Suprapubic skin (tissue), 4 donors: ENCODE results near the gene TTC28. TPM values are rescaled to one million over a fixed set of nuclear protein-coding genes. Genes with fewer than 3 reads are reported as not detected.

Source experiments
- DNase-seq, 2 donors: peaks; one replicate each; pipeline ENCODE4 v3.0.0-alpha.2; 2019; ENCODE audit warnings: low spot score in 2 of 2
- H3K27ac ChIP-seq: fragments of 200-600 bp; sonication (generic); one replicate; pipeline ENCODE4 v1.5.1; 2019
- H3K27me3 ChIP-seq: fragments of 200-600 bp; sonication (generic); one replicate; pipeline ENCODE4 v1.5.1; 2019
- H3K36me3 ChIP-seq: fragments of 200-600 bp; sonication (generic); one replicate; pipeline ENCODE4 v1.5.1; 2019
- H3K4me1 ChIP-seq: fragments of 200-600 bp; sonication (generic); one replicate; pipeline ENCODE4 v1.5.1; 2019
- H3K4me3 ChIP-seq: fragments of 200-600 bp; sonication (generic); one replicate; pipeline ENCODE4 v1.5.1; 2019; ENCODE audit warnings: mild to moderate bottlenecking
- H3K9me3 ChIP-seq: fragments of 200-600 bp; sonication (generic); one replicate; pipeline ENCODE4 v1.5.1; 2019
- CTCF ChIP-seq, 2 donors: fragments of 200-600 bp in 1 of 2; fragments of 450-650 bp in 1 of 2; sonication (generic) in 1 of 2; IDR thresholded peaks; one replicate each; pipeline ENCODE4 v1.5.1; 2016 to 2019; ENCODE audit warnings: antibody characterized with exemption in 2 of 2, mild to moderate bottlenecking in 1 of 2, moderate library complexity in 1 of 2
- EP300 ChIP-seq: sonication (generic); formaldehyde crosslinking; IDR thresholded peaks from one replicate; pipeline ENCODE4 v1.6.1; 2017; ENCODE audit warnings: antibody characterized with exemption
- POLR2A ChIP-seq, 2 donors: fragments of 450-650 bp; IDR thresholded peaks; one replicate each; pipeline ENCODE4 v1.6.1; 2017; ENCODE audit warnings: antibody characterized with exemption in 2 of 2, mild to moderate bottlenecking in 2 of 2, moderate library complexity in 2 of 2
- POLR2AphosphoS5 ChIP-seq, 3 donors: sonication (generic); formaldehyde crosslinking; IDR thresholded peaks; one replicate each; pipeline ENCODE4 v1.6.1; 2017; ENCODE audit warnings: antibody characterized with exemption in 3 of 3
- WGBS: methylation state at CpG from one replicate; pipeline ENCODE4 v1.1.5; 2018; 5-methylcytosine and 5-hydroxymethylcytosine counted together
- total RNA-seq, 4 donors: library from RNA; depleted of rRNA; stranded (reverse); fragments of >200 nt; gene quantifications; one replicate each; pipeline ENCODE4 v1.1.0, GENCODE V29; 2016

TTC28 gene
- total RNA-seq, 4 donors from 2014 or later = 8.1 to 23.1 (median 11.7) TPM

GRCh38 chr22:27933186-27933983 lies 746.3 kb downstream of the TTC28 start:
- no peak overlapping the region for H3K4me3 ChIP-seq
- no peak for DNase-seq
- WGBS = 96% methylated on average over 9 of the region's 9 CpGs
- H3K27ac ChIP-seq = no peak overlapping the region
- no peaks in the 10 kb centered on the region for H3K27me3 ChIP-seq
- H3K9me3 ChIP-seq = no peaks in the 10 kb centered on the region
- H3K4me1 ChIP-seq = peaks cover 4% of the 10 kb centered on the region
- no peaks in the 10 kb centered on the region for H3K36me3 ChIP-seq
- TF ChIP-seq POLR2AphosphoS5 (IDR thresholded peaks at IDR 0.05) (no peak), CTCF (IDR thresholded peaks at IDR 0.05) (no peak), EP300 (no peak), POLR2A (IDR thresholded peaks at IDR 0.05) (no peak)

GRCh38 chr22:27930331-27931060 lies 749.1 kb downstream of the TTC28 start:
- Histone ChIP-seq H3K27me3 (no peaks in the 10 kb centered on the region), H3K36me3 (no peaks in the 10 kb centered on the region), H3K4me3 (no peak overlapping the region), H3K27ac (no peak overlapping the region), H3K9me3 (no peaks in the 10 kb centered on the region), H3K4me1 (peaks cover 4% of the 10 kb centered on the region)
- 59% methylated on average over 3 of the region's 3 CpGs for WGBS
- TF ChIP-seq POLR2AphosphoS5 (IDR thresholded peaks at IDR 0.05) = no peak
- TF ChIP-seq EP300 = no peak
- TF ChIP-seq CTCF (IDR thresholded peaks at IDR 0.05) = no peak
- no peak for TF ChIP-seq POLR2A (IDR thresholded peaks at IDR 0.05)
- DNase-seq = no peak

Other genes starting within 250 kb of the TTC28 start
- gene CHEK2, start 62.0 kb upstream of the TTC28 start, total RNA-seq = 10 to 100 TPM in 2 of 4 donors, 1 to 10 TPM in 2; 6.1 to 14.8 (median 10.0) TPM
- 10 to 100 TPM; 14.2 to 28.1 (median 20.5) TPM for gene HSCB, start 62.2 kb upstream of the TTC28 start, total RNA-seq
- gene CCDC117, start 92.9 kb upstream of the TTC28 start, total RNA-seq = 10 to 100 TPM; 12.0 to 21.2 (median 16.6) TPM
- 100 to 1,000 TPM; 220 to 305 (median 237) TPM for gene XBP1, start 120.7 kb upstream of the TTC28 start, total RNA-seq
- gene ZNRF3, start 203.7 kb upstream of the TTC28 start, total RNA-seq = 10 to 100 TPM; 13.3 to 20.7 (median 18.4) TPM